Cardiac fibroblast (primary cell): ENCODE results near the gene PANK1.

Experiments
- DNase-seq, 2 donors: peaks; one replicate each; pipeline versions ENCODE4 v3.0.0 to v3.0.0-alpha.2; 2010; ENCODE audit warnings: low read depth in 2 of 2
- H3K4me3 ChIP-seq, 2 donors: replicated peaks in 1 of 2; 1 replicate in 1 of 2; 2 replicates in 1 of 2; pipeline ENCODE4 v1.5.1; 2011; ENCODE audit warnings: low read depth in 2 of 2, low read length in 2 of 2, mild to moderate bottlenecking in 2 of 2, moderate library complexity in 1 of 2
- TF ChIP-seq, protein P1 (sequence below): IDR thresholded peaks from one replicate; pipeline ENCODE4 v1.5.1; 2011; ENCODE audit warnings: low read depth, mild to moderate bottlenecking, low read length, inconsistent platforms

The PANK1 gene

DNA sequence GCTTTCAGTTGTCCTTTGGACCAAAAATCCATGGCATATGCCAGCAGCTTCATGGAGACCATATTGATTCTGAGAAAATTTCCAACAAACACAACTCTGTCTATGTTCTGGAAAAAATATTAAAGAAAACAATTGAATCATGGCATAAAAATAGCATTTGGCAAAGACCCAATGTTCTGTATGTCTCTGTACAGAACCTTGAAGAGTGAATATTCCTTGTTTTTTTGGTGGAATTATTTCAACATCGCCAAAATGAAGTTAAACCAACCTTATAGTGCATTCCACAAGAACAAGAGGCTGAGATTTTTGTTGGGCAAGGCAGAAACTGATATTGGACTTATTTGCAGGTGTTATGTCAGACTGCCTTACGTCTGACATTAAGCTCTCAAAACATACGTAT is 56.4 kb downstream of the PANK1 start:
- no peak overlapping the region for H3K4me3 ChIP-seq
- TF ChIP-seq, protein P1, sequence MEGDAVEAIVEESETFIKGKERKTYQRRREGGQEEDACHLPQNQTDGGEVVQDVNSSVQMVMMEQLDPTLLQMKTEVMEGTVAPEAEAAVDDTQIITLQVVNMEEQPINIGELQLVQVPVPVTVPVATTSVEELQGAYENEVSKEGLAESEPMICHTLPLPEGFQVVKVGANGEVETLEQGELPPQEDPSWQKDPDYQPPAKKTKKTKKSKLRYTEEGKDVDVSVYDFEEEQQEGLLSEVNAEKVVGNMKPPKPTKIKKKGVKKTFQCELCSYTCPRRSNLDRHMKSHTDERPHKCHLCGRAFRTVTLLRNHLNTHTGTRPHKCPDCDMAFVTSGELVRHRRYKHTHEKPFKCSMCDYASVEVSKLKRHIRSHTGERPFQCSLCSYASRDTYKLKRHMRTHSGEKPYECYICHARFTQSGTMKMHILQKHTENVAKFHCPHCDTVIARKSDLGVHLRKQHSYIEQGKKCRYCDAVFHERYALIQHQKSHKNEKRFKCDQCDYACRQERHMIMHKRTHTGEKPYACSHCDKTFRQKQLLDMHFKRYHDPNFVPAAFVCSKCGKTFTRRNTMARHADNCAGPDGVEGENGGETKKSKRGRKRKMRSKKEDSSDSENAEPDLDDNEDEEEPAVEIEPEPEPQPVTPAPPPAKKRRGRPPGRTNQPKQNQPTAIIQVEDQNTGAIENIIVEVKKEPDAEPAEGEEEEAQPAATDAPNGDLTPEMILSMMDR: no peak
- DNase-seq: peak; percentile 62 to 71

- H3K4me3 ChIP-seq: no peak overlapping the region
- DNase-seq: peak in 1 of 2 donors; percentile 16
- TF ChIP-seq, protein P1: no peak
Observed at GRCh38 chr10:89582022-89582421, 63.0 kb downstream of the PANK1 start.

DNA sequence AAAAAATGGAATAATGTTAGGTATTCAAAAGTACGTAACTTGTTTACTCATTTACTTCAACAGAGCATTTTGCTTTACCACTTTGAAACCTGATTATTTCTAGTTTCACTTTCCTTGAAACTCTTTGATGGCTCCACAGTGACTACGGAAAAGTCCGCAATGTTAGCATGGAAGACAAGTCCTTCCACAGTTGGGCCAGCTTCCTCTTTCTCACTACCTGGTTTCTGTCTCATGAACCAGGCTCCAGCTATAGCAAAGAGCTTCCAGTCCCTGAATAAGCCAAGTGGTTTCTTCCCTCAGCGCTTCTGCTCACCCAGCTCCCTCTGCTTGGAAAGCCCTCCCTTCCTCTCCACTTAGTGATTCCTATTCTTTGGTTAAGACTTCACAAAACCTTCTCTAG is 64.8 kb downstream of the PANK1 start:
- no peak overlapping the region for H3K4me3 ChIP-seq
- no peak for DNase-seq
- TF ChIP-seq, protein P1: no peak

DNA sequence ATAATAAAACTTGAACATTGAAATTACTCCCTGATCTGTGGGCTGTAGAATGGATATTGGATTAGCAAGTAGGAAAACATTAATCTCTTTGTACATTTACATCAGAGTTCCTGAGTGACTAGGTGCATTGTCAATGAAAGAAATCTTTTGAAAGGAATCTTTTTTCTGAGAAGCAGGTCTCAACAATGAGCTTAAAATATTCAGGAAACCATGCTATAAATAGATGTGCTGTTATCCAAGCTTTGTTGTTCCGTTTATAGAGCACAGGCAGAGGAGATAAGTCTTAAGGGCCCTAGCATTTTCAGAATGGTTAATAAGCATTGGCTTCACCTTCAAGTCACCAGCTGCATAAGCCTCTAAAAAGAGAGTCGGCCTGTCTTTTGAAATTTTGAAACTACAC is 68.3 kb downstream of the PANK1 start:
- no peak overlapping the region for H3K4me3 ChIP-seq
- DNase-seq: no peak
- TF ChIP-seq, protein P1: no peak

- H3K4me3 ChIP-seq: no peak overlapping the region
- no peak for DNase-seq
- TF ChIP-seq, protein P1: no peak
Observed at GRCh38 chr10:89576022-89576421, 69.0 kb downstream of the PANK1 start.

DNA sequence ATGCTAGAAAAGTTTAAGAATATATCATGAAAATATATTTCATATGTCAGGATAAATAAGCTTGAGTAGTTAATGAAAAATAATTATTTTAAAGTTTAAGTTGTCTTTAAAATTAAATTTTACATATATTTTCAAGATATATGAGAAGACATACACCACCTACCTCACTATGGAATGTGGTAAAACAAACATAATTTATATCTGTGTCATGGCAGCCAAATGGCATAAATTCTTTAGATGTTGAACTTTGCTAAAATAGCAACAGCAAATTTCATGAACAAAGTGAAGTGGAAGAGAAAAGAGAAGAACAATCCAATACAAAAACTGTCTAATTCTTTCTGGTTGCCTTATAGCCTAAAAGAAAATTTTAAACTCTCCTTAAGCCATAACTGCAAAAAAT is 70.0 kb downstream of the PANK1 start:
- TF ChIP-seq, protein P1: no peak
- DNase-seq: peak in 1 of 2 donors; percentile 37
- H3K4me3 ChIP-seq: no peak overlapping the region

- TF ChIP-seq, protein P1: no peak
- no peak overlapping the region for H3K4me3 ChIP-seq
- DNase-seq: peak; percentile 54 to 75
Observed at GRCh38 chr10:89574368-89574767, 70.7 kb downstream of the PANK1 start.
